CD4-positive, alpha-beta T cell treated with Interleukin-15 for 1 hour (primary cell): ENCODE measurements around the gene SGIP1.
"Not testable (repeated sequence)": the region's sequence is repeated elsewhere in the genome, so short reads cannot be mapped to it uniquely, and the experiment has no call there.

Experiments
- DNase-seq: peaks from one replicate; pipeline ENCODE4 v3.0.0-alpha.2; 2020

The SGIP1 gene

DNA sequence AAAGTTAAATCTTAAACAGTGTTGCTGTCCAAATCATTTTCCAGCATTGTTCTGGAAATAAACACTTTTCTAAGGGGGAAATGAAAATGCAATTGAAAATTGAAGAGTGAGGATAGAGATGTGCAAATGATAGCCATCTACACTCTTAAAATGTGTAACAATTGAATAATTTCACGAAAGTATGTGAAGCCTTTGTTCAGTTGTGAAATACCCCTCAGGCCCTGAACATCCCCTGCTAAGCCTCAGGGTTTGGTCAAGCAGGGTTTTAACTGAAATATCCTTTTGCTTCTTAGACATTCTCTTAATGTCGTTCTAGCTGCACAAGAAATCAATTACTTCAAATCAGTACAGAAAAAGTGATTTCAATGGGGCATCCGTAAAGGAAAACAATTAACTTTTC is 152.5 kb downstream of the SGIP1 start:
- no peak for DNase-seq

GRCh38 chr1:66687358-66687757 is 153.4 kb downstream of the SGIP1 start:
- no peak for DNase-seq

GRCh38 chr1:66690666-66691381 is 156.9 kb downstream of the SGIP1 start:
- DNase-seq: no peak

DNA sequence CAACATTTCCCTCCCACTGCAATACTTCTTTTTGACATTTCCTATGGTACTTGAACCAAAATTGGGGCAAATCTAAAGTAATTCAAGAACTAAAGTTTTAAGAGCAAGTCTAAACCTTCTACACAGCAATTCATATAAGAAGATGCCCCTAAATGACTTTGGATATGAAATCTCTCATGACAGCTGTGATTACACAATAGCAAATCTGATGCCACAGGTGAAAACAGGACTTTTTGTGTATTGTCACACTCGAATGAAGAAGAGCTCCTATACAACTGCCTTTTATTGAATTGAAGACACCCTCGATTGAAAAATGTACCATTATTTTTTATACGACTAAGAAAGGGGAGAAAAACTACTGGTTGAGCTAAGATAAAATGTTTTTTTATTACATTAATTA is 158.7 kb downstream of the SGIP1 start:
- DNase-seq: no peak

- no peak for DNase-seq
These were observed 159.9 kb downstream of the SGIP1 start for GRCh38 chr1:66693856-66694255.

DNA sequence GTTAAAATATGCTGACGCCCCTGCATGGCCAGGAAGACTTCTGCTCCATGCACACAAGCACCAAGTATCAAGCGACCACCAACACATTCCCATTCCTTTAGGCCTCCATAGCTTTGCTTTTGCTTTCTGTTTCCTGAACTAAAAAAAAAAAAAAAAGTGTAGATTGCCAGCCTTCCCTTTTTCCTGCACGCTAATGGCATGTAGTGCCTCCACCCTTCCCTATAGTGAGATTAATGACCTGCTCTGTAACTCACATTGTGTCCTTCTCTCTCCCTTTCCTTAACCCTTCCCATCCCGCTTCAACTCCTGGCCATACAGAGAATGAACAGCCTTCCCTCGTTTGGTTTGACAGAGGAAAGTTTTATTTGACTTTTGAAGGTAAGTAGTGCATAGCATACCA is 161.2 kb downstream of the SGIP1 start:
- DNase-seq: no peak

- DNase-seq: no peak
These were observed 162.8 kb downstream of the SGIP1 start for GRCh38 chr1:66696771-66697170.

DNA sequence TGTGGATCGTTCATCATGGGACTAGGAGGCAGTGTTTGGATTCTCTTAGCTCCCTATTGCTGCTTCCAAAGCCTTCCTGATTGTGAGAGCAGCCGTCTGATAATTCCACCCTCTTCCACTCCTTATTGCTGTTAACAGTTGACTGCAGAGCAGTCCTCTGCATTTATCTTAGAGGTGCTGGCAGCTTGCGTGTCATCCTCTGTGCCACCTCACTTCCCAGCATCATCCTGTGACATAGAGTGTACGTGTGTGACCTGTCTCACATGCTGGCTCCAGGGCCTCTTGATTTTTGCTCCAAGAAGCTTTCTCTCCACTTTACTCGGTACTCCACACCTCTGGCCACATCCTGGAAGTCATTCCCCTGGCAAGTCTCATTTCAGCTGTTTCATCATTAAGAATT is 165.3 kb downstream of the SGIP1 start:
- DNase-seq: no peak

GRCh38 chr1:66704177-66704875 is 170.4 kb downstream of the SGIP1 start:
- DNase-seq: no peak

DNA sequence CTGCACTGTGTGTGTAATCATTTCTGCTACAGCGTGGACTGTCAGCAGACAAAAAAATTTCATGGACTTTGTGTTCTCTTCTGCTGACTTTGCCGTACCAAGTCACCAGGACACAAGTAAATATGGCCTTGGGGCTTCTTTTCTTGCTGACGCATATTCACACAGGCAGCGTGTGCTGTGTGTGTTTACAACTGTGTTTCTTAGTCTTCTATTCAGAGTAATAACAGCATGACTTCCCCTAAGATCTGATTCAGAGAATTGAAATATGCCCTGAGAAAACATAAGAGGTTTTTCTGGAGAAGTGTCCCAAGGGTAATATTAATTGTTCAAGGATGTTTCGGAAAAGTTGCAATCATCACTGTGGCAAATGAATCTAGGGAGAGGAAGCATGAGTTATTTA is 171.2 kb downstream of the SGIP1 start:
- DNase-seq: no peak

GRCh38 chr1:66711420-66711819 is 177.5 kb downstream of the SGIP1 start:
- DNase-seq: no peak

GRCh38 chr1:66712839-66713238 is 178.9 kb downstream of the SGIP1 start:
- no peak for DNase-seq

- no peak for DNase-seq
These were observed 190.0 kb downstream of the SGIP1 start for GRCh38 chr1:66723985-66724384.

DNA sequence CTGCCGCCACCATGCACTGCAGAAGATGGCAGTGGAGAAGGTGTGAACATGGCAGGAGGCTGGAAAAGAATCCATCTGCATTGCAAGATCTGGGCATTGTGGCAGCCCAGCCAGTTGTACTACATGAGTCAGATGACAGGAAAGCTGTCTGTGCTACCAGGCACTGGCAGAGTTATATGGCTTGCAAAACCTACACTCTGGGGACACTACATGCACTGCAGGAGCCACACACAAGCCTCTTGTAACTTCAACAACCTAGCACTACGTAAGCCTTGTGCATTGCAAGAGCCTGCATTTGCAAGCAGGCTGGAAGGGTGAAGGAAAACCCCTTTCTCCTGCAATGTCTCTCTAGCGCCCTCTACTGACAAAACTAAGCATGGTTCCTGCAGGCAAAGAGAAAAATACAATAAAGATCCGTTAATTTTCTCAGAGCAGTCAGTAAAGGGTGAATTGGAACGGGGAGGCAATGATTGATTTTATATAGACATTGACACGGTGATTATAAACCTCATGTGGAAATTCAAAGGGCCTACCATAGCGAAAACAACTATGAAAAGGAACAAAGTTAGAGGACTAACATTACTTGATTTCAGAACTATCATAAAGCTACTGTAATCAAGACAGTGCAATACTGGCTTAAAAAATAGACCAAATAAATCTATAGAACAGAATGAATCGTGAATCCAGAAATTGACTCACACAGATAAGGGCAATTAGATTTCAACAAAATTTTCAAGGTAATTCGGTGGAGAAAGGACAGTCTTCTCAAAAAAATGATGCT is 192.1 kb downstream of the SGIP1 start:
- peak; percentile 32 for DNase-seq

GRCh38 chr1:66728021-66728420 is 194.1 kb downstream of the SGIP1 start:
- DNase-seq: no peak

GRCh38 chr1:66728716-66729115 is 194.8 kb downstream of the SGIP1 start:
- DNase-seq: not testable (repeated sequence)

DNA sequence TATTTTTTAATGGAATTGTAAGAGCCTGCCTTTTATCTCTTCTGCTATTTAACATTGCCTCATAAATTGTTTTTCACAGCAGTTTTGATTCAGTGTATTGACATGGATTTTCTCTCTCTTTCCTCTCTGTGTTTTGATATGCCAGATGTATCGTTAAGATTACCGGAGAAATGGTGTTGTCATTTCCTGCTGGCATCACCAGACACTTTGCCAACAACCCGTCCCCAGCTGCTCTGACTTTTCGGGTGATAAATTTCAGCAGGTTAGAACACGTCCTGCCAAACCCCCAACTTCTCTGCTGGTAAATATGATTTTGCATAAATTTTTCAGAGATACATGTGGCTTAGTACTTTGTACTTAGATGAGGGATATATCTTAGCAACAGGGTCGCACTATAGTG is 195.2 kb downstream of the SGIP1 start:
- no peak for DNase-seq

DNA sequence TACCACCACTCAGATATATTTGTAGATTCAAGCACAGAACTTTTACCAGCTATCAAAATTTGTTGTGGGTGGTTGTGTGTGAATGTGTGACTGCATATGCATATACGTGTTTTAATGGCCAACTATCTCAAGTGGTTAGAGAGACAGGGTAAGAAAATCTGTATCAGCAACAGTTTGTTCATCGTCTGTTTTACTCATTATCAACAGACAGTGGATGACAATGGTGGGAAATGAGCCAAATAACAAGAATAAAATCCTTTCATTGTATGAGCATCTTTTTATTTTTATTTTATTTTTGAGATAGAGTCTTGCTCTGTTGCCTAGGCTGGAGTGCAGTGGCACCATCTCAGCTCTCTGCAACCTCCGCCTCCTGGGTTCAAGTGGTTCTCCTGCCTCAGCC is 195.6 kb downstream of the SGIP1 start:
- no peak for DNase-seq

DNA sequence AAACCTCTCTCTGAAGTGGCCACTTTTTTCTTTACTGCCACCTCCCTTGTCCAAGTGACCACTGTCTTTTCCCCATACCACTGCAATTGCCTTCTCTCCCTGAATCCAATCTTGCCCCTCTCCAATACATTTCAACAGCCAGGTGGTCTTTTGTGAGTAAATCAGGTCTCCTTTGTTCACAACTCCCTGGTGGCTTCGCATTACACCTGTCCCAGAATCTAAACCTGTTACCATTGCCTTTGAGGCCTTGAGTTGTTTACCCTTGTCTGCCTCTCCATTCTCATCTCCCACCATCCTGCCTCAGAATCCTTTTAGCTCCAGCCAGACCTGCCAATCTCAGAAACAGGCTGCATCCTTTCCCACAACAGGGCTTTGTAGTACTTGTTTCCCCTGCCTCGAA is 196.5 kb downstream of the SGIP1 start:
- no peak for DNase-seq

GRCh38 chr1:66731170-66731865 is 197.4 kb downstream of the SGIP1 start:
- no peak for DNase-seq

- no peak for DNase-seq
These were observed 198.6 kb downstream of the SGIP1 start for GRCh38 chr1:66732407-66733166.

- no peak for DNase-seq
These were observed 199.5 kb downstream of the SGIP1 start for GRCh38 chr1:66733348-66734017.
